Kidney (tissue), 14 donors: Measurements from ENCODE around the gene RNASEH2A. TPM values are rescaled to one million over a fixed set of nuclear protein-coding genes. Genes with fewer than 3 reads are reported as not detected.

Experiments
- DNase-seq, 5 donors: peaks; one replicate each; pipeline ENCODE4 v3.0.0-alpha.2; 2013 to 2020
- FAIRE-seq: peaks from 2 replicates; lab custom pipeline; 2012; peaks lifted over from hg19 to GRCh38; lab: Jason Lieb, UNC
- H3K27ac ChIP-seq, 2 donors: one replicate each; pipeline ENCODE4 v1.7.0; 2013; ENCODE audit warnings: low read depth in 2 of 2, low read length in 2 of 2, inconsistent platforms in 1 of 2
- H3K27me3 ChIP-seq: one replicate; pipeline ENCODE4 v1.7.1; 2013; ENCODE audit warnings: low read length, inconsistent platforms; ENCODE audit not compliant: control insufficient read depth, insufficient read depth
- H3K36me3 ChIP-seq, 3 donors: one replicate each; pipeline versions ENCODE4 v1.7.0 to v1.7.1; 2013; ENCODE audit warnings: low read length in 3 of 3, control low read depth in 1 of 3, inconsistent platforms in 1 of 3; ENCODE audit not compliant: insufficient read depth in 3 of 3, control insufficient read depth in 2 of 3
- H3K4me1 ChIP-seq, 3 donors: one replicate each; pipeline versions ENCODE4 v1.7.0 to v1.7.1; 2013; ENCODE audit warnings: low read length in 3 of 3, inconsistent platforms in 1 of 3, low read depth in 1 of 3; ENCODE audit not compliant: control insufficient read depth in 2 of 3, insufficient read depth in 2 of 3
- H3K4me3 ChIP-seq, 3 donors: one replicate each; pipeline versions ENCODE4 v1.7.0 to v1.8.1; 2013; ENCODE audit warnings: low read length in 3 of 3, control low read depth in 1 of 3, inconsistent platforms in 1 of 3
- H3K9ac ChIP-seq, 3 donors: one replicate each; pipeline versions ENCODE4 v1.7.0 to v1.7.1; 2013; ENCODE audit warnings: low read length in 3 of 3, control low read depth in 1 of 3, inconsistent platforms in 1 of 3
- H3K9me3 ChIP-seq, 3 donors: one replicate each; pipeline versions ENCODE4 v1.7.0 to v1.7.1; 2013; ENCODE audit warnings: low read length in 3 of 3, control low read depth in 1 of 3, inconsistent platforms in 1 of 3; ENCODE audit not compliant: control insufficient read depth in 2 of 3, insufficient read depth in 1 of 3
- CTCF ChIP-seq: IDR thresholded peaks from 3 replicates; pipeline ENCODE4 v1.5.1; 2012; ENCODE audit warnings: mild to moderate bottlenecking, moderate library complexity, borderline replicate concordance; ENCODE audit not compliant: insufficient read depth; ENCODE audit errors: extremely low read depth
- intact Hi-C: fragments of 100-400 bp; cut with DNase I; formaldehyde crosslinking; loops from one replicate; pipeline ENCODE4 v1.11.1; 2022
- polyA plus RNA-seq: library from polyadenylated mRNA; stranded (reverse); fragments of 350-450 nt; fragmentation: Illumina TruSeq; extraction: RNeasy Lipid Tissue Mini Kit (QIAGEN cat#74804); gene quantifications from one replicate; pipeline ENCODE4 v1.2.3, GENCODE V29; 2014; ENCODE audit warnings: low read depth, low replicate concordance; ENCODE audit not compliant: insufficient read depth
- total RNA-seq: library from RNA; stranded (reverse); fragmentation: NEBNext Ultra II Directional; extraction: Animal tissue kit (Norgen Biotek cat#: 25700); gene quantifications from one replicate; pipeline ENCODE4 v1.2.1, GENCODE V29; 2021
- donor health status: control.
- donor health status: control.
- donor health status: control.
- donor health status: control.
- donor health status: control.
- donor health status: DM: yes; HTN: yes; CAD: no.
- donor health status: Normal renal cell carcinoma (clear cell type).

RNASEH2A gene
- total and polyA plus RNA-seq, 2 donors from 2014 or later: 1.3 to 7.9 TPM

DNA sequence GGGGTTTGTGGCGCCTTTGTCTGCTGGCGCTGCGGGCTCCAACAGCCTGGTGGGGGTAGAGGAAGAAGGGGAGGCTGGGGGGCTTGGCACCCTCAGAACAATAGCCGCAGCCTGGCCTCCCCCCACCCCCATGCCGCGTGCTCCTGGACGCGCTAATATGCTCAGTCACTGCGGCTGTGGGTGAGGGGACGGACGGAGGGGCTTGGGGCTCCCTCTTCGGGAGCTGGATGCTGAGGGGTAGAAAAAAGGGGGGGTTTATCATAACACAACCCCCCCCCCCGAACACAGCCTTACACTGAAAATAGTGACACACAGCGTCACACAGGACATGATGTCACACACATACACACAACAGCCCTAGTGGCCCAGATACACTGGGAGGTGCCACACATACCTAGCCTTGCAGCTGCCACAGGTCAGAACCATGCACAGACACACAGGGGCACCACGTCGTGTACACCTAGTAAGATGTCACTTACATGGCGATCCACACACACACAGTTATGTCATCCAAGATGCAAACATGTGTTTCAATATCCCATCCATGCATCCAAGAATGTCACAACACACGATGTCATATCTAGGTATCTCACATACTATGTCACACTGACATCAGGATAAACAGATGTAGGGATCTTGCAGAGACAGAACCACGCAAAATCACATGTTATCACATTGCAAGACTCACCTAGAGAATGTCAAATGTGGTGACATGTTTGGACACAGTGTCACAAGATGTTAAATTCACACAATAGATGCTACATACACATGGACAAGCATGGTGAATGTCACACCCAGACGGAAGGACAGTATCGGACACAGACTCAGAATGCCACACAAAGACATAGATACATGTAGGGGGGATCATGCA is 32.7 kb downstream of the RNASEH2A start:
- Histone ChIP-seq H3K27me3 (peaks cover 44% of the 10 kb centered on the region), H3K9ac (no peak overlapping the region), H3K4me1 (peaks cover 0 to 2% (median 0%) of the 10 kb centered on the region in 3 donors), H3K4me3 (no peak overlapping the region), H3K36me3 (no peaks in the 10 kb centered on the region), H3K9me3 (no peaks in the 10 kb centered on the region), H3K27ac (no peak overlapping the region)
- intact Hi-C loops: no loop called here
- TF ChIP-seq CTCF: no peak
- FAIRE-seq (no peak), DNase-seq (peak in 1 of 5 donors; percentile 47)

- Histone ChIP-seq H3K9ac (no peak overlapping the region), H3K9me3 (no peaks in the 10 kb centered on the region), H3K27ac (no peak overlapping the region), H3K27me3 (peaks cover 34% of the 10 kb centered on the region), H3K4me1 (peaks cover 0 to 2% (median 0%) of the 10 kb centered on the region in 3 donors), H3K36me3 (no peaks in the 10 kb centered on the region), H3K4me3 (no peak overlapping the region)
- FAIRE-seq (no peak), DNase-seq (peak; percentile 77 to 94 (median 85))
- TF ChIP-seq CTCF: no peak
- intact Hi-C loops: loop anchor here (5.0 kb wide), 1 partner anchor 78 kb away; no protein-coding TSS in a partner anchor
Measured at GRCh38 chr19:12840091-12841079, 34.0 kb downstream of the RNASEH2A start.

- H3K36me3 ChIP-seq: no peaks in the 10 kb centered on the region
- H3K4me3 ChIP-seq: no peak overlapping the region
- H3K27me3 ChIP-seq: peaks cover 33% of the 10 kb centered on the region
- peak in 4 of 5 donors; percentile 78 to 90 (median 80) for DNase-seq
- TF ChIP-seq CTCF: no peak
- no peak for FAIRE-seq
- H3K4me1 ChIP-seq: peaks cover 0 to 2% (median 0%) of the 10 kb centered on the region in 3 donors
- no peak overlapping the region for H3K27ac ChIP-seq
- intact Hi-C loops: loop anchor here (5.0 kb wide), 1 partner anchor 79 kb away; no protein-coding TSS in a partner anchor
- H3K9me3 ChIP-seq: no peaks in the 10 kb centered on the region
- no peak overlapping the region for H3K9ac ChIP-seq
Measured at GRCh38 chr19:12841094-12841493, 34.7 kb downstream of the RNASEH2A start.
